Activated naive CD8-positive, alpha-beta T cell treated with anti-CD3 and anti-CD28 coated beads, Interleukin-2, amount 10 ng/mL, durations not matched to agents 7 days and 5 days (primary cell): Measurements from ENCODE around the gene TUBG2. TPM values are rescaled to one million over a fixed set of nuclear protein-coding genes. Genes with fewer than 3 reads are reported as not detected.

Source experiments
- ATAC-seq: fragments of 150-1000 bp; cut with Tn5 transposase; one replicate; pipeline ENCODE4 v1.10.0; 2021; ENCODE audit warnings: low read depth, moderate library complexity
- POLR2A ChIA-PET: fragments of 350-600 bp; sonication (Branson Sonifier 250); formaldehyde crosslinking; loops from one replicate; lab custom pipeline; 2021; ENCODE audit warnings: antibody characterized with exemption; lab: Charles Lee
- DNase-seq: peaks from one replicate; pipeline ENCODE4 v3.0.0; 2021
- H3K27ac Mint-ChIP-seq: one replicate; pipeline ENCODE4 v1.8.0; 2022; ENCODE audit warnings: mild to moderate bottlenecking, mixed read lengths
- H3K27me3 Mint-ChIP-seq: one replicate; pipeline ENCODE4 v1.8.0; 2022; ENCODE audit warnings: mild to moderate bottlenecking, moderate library complexity, mixed read lengths
- H3K36me3 Mint-ChIP-seq: one replicate; pipeline ENCODE4 v1.8.0; 2021; ENCODE audit warnings: mild to moderate bottlenecking, mixed read lengths
- H3K4me1 Mint-ChIP-seq: one replicate; pipeline ENCODE4 v1.8.0; 2021; ENCODE audit warnings: mixed read lengths
- H3K4me3 Mint-ChIP-seq: one replicate; pipeline ENCODE4 v1.8.0; 2022; ENCODE audit warnings: mild to moderate bottlenecking, moderate library complexity, mixed read lengths
- H3K9me3 Mint-ChIP-seq: one replicate; pipeline ENCODE4 v1.8.0; 2021; ENCODE audit warnings: mixed read lengths
- total RNA-seq, 2 experiments: library from RNA; stranded (reverse); gene quantifications; one replicate each; pipeline ENCODE4 v1.2.3, GENCODE V29; 2021

TUBG2 gene
- total RNA-seq, 2 experiments from 2014 or later, result 17.0 to 19.2 TPM

GRCh38 chr17:42683407-42684034 is 24.4 kb downstream of the TUBG2 start:
- peaks cover 42% of the 10 kb centered on the region for H3K27me3 Mint-ChIP-seq
- peak overlapping the region; percentile 66 for H3K4me3 Mint-ChIP-seq
- no peaks in the 10 kb centered on the region for H3K9me3 Mint-ChIP-seq
- ATAC-seq (no peak), DNase-seq (no peak)
- POLR2A ChIA-PET, result interaction anchor here (0.8 to 2.0 kb wide), 5 partner anchors 16 to 105 kb away, joined by 3 to 7 read pairs (median 5); partner anchors contain the start of genes RETREG3, TUBG1 and VPS25
- H3K4me1 Mint-ChIP-seq, result peaks cover 38% of the 10 kb centered on the region
- H3K27ac Mint-ChIP-seq, result no peak overlapping the region
- peaks cover 1% of the 10 kb centered on the region for H3K36me3 Mint-ChIP-seq

GRCh38 chr17:42684929-42685556 is 26.0 kb downstream of the TUBG2 start:
- POLR2A ChIA-PET, result interaction anchor here (1.2 kb wide), 1 partner anchor 11 kb away, joined by 3 read pairs; no protein-coding TSS in a partner anchor
- Mint-ChIP-seq H3K27ac (no peak overlapping the region), H3K4me3 (no peak overlapping the region), H3K27me3 (peaks cover 39% of the 10 kb centered on the region), H3K4me1 (peaks cover 29% of the 10 kb centered on the region), H3K9me3 (no peaks in the 10 kb centered on the region), H3K36me3 (peaks cover 1% of the 10 kb centered on the region)
- no peak for DNase-seq
- ATAC-seq, result no peak

- Mint-ChIP-seq H3K27me3 (peaks cover 35% of the 10 kb centered on the region), H3K4me1 (peaks cover 24% of the 10 kb centered on the region), H3K36me3 (peaks cover 1% of the 10 kb centered on the region), H3K4me3 (no peak overlapping the region), H3K9me3 (no peaks in the 10 kb centered on the region), H3K27ac (no peak overlapping the region)
- ATAC-seq (no peak), DNase-seq (no peak)
- POLR2A ChIA-PET, result interaction anchor here (1.2 kb wide), 1 partner anchor 12 kb away, joined by 3 read pairs; no protein-coding TSS in a partner anchor
Observed at GRCh38 chr17:42685831-42686230, 26.7 kb downstream of the TUBG2 start.

GRCh38 chr17:42686520-42687128 is 27.5 kb downstream of the TUBG2 start:
- Mint-ChIP-seq H3K4me1 (peaks cover 19% of the 10 kb centered on the region), H3K36me3 (no peaks in the 10 kb centered on the region), H3K27me3 (peaks cover 30% of the 10 kb centered on the region), H3K4me3 (no peak overlapping the region), H3K27ac (no peak overlapping the region), H3K9me3 (no peaks in the 10 kb centered on the region)
- ATAC-seq, result no peak
- POLR2A ChIA-PET, result interaction anchor here (1.0 kb wide), 1 partner anchor 16 kb away, joined by 3 read pairs; no protein-coding TSS in a partner anchor
- DNase-seq, result no peak

- no peak for ATAC-seq
- POLR2A ChIA-PET, result interaction anchor here (1.0 kb wide), 1 partner anchor 17 kb away, joined by 3 read pairs; no protein-coding TSS in a partner anchor
- H3K27ac Mint-ChIP-seq, result no peak overlapping the region
Observed at GRCh38 chr17:42687707-42688320, 28.7 kb downstream of the TUBG2 start.

GRCh38 chr17:42690596-42690995 is 31.5 kb downstream of the TUBG2 start:
- H3K4me1 Mint-ChIP-seq, result no peaks in the 10 kb centered on the region
- no peaks in the 10 kb centered on the region for H3K9me3 Mint-ChIP-seq
- DNase-seq, result no peak
- H3K4me3 Mint-ChIP-seq, result no peak overlapping the region
- peak overlapping the region; percentile 16 for H3K27ac Mint-ChIP-seq
- peaks cover 2% of the 10 kb centered on the region for H3K27me3 Mint-ChIP-seq
- H3K36me3 Mint-ChIP-seq, result no peaks in the 10 kb centered on the region
- POLR2A ChIA-PET, result no interaction called here
- no peak for ATAC-seq

More at GRCh38 chr17:42687707-42688320, 28.7 kb downstream of the TUBG2 start:
- peaks cover 9% of the 10 kb centered on the region for H3K4me1 Mint-ChIP-seq
- no peak for DNase-seq
- no peaks in the 10 kb centered on the region for H3K9me3 Mint-ChIP-seq
- H3K4me3 Mint-ChIP-seq, result no peak overlapping the region
- no peaks in the 10 kb centered on the region for H3K36me3 Mint-ChIP-seq
- H3K27me3 Mint-ChIP-seq, result peaks cover 18% of the 10 kb centered on the region

- Mint-ChIP-seq H3K4me3 (no peak overlapping the region), H3K27me3 (peaks cover 2% of the 10 kb centered on the region), H3K9me3 (no peaks in the 10 kb centered on the region), H3K27ac (peak overlapping the region; percentile 16), H3K36me3 (no peaks in the 10 kb centered on the region), H3K4me1 (no peaks in the 10 kb centered on the region)
- POLR2A ChIA-PET, result no interaction called here
- DNase-seq, result no peak
- ATAC-seq, result no peak
Observed at GRCh38 chr17:42691021-42691545, 32.0 kb downstream of the TUBG2 start.

GRCh38 chr17:42692489-42692888 is 33.4 kb downstream of the TUBG2 start:
- H3K4me1 Mint-ChIP-seq, result no peaks in the 10 kb centered on the region
- H3K9me3 Mint-ChIP-seq, result no peaks in the 10 kb centered on the region
- H3K4me3 Mint-ChIP-seq, result no peak overlapping the region
- DNase-seq, result no peak
- ATAC-seq, result no peak
- H3K36me3 Mint-ChIP-seq, result no peaks in the 10 kb centered on the region
- peaks cover 2% of the 10 kb centered on the region for H3K27me3 Mint-ChIP-seq
- no peak overlapping the region for H3K27ac Mint-ChIP-seq
- POLR2A ChIA-PET, result no interaction called here

GRCh38 chr17:42694524-42694923 is 35.4 kb downstream of the TUBG2 start:
- no peak for ATAC-seq
- DNase-seq, result no peak
- no peaks in the 10 kb centered on the region for H3K4me1 Mint-ChIP-seq
- H3K36me3 Mint-ChIP-seq, result peaks cover 2% of the 10 kb centered on the region
- no peaks in the 10 kb centered on the region for H3K9me3 Mint-ChIP-seq
- no peak overlapping the region for H3K4me3 Mint-ChIP-seq
- no peak overlapping the region for H3K27ac Mint-ChIP-seq
- peaks cover 2% of the 10 kb centered on the region for H3K27me3 Mint-ChIP-seq
- POLR2A ChIA-PET, result no interaction called here

GRCh38 chr17:42695500-42695899 is 36.4 kb downstream of the TUBG2 start:
- DNase-seq (no peak), ATAC-seq (no peak)
- H3K27ac Mint-ChIP-seq, result no peak overlapping the region
- H3K27me3 Mint-ChIP-seq, result peaks cover 2% of the 10 kb centered on the region
- no peaks in the 10 kb centered on the region for H3K4me1 Mint-ChIP-seq
- H3K36me3 Mint-ChIP-seq, result peaks cover 2% of the 10 kb centered on the region
- H3K4me3 Mint-ChIP-seq, result no peak overlapping the region
- no peaks in the 10 kb centered on the region for H3K9me3 Mint-ChIP-seq
- POLR2A ChIA-PET, result no interaction called here

- ATAC-seq, result no peak
- Mint-ChIP-seq H3K9me3 (no peaks in the 10 kb centered on the region), H3K4me1 (no peaks in the 10 kb centered on the region), H3K36me3 (peaks cover 6% of the 10 kb centered on the region), H3K4me3 (no peak overlapping the region), H3K27me3 (peaks cover 2% of the 10 kb centered on the region), H3K27ac (no peak overlapping the region)
- no peak for DNase-seq
- POLR2A ChIA-PET, result no interaction called here
Observed at GRCh38 chr17:42697108-42697811, 38.2 kb downstream of the TUBG2 start.

GRCh38 chr17:42698736-42699414 is 39.8 kb downstream of the TUBG2 start:
- no peak overlapping the region for H3K4me3 Mint-ChIP-seq
- no peaks in the 10 kb centered on the region for H3K4me1 Mint-ChIP-seq
- H3K36me3 Mint-ChIP-seq, result peaks cover 18% of the 10 kb centered on the region
- no peak overlapping the region for H3K27ac Mint-ChIP-seq
- no peaks in the 10 kb centered on the region for H3K27me3 Mint-ChIP-seq
- POLR2A ChIA-PET, result interaction anchor here (0.9 kb wide), 1 partner anchor 28 kb away, joined by 3 read pairs; no protein-coding TSS in a partner anchor
- DNase-seq, result no peak
- no peak for ATAC-seq
- no peaks in the 10 kb centered on the region for H3K9me3 Mint-ChIP-seq
